Prostate gland (tissue), 2 donors: ENCODE results near the gene BOC.

Experiments used
- POLR2A ChIP-seq: fragments of 450-650 bp; IDR thresholded peaks from one replicate; pipeline ENCODE4 v1.6.1; 2016; ENCODE audit warnings: antibody characterized with exemption, mild to moderate bottlenecking
- POLR2AphosphoS5 ChIP-seq: sonication (generic); formaldehyde crosslinking; IDR thresholded peaks from one replicate; pipeline ENCODE4 v1.6.1; 2017; ENCODE audit warnings: antibody characterized with exemption
- TF ChIP-seq, protein P1 (sequence below), 4 experiments: fragments of 200-600 bp in 2 of 4; fragments of 450-650 bp in 2 of 4; sonication (generic) in 2 of 4; IDR thresholded peaks; 1 replicate in 3 of 4; 2 replicates in 1 of 4; pipeline ENCODE4 v1.5.1; 2016 to 2019; ENCODE audit warnings: antibody characterized with exemption in 4 of 4, mild to moderate bottlenecking in 2 of 4, moderate library complexity in 2 of 4

DNA sequence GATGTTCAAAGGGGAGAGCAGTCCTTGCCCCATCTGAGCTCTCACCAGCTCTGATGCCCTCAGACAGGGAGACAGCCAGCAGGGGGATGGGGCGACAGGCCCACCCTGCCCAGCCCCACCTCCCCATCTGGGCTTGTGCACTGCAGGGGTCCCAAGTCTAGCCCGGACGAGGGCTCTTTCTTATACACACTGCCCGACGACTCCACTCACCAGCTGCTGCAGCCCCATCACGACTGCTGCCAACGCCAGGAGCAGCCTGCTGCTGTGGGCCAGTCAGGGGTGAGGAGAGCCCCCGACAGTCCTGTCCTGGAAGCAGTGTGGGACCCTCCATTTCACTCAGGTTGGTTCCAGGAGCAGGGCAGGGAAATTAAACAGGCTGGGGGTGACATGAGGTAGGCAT, 73.9 kb downstream of the BOC start:
- TF ChIP-seq, protein P1, sequence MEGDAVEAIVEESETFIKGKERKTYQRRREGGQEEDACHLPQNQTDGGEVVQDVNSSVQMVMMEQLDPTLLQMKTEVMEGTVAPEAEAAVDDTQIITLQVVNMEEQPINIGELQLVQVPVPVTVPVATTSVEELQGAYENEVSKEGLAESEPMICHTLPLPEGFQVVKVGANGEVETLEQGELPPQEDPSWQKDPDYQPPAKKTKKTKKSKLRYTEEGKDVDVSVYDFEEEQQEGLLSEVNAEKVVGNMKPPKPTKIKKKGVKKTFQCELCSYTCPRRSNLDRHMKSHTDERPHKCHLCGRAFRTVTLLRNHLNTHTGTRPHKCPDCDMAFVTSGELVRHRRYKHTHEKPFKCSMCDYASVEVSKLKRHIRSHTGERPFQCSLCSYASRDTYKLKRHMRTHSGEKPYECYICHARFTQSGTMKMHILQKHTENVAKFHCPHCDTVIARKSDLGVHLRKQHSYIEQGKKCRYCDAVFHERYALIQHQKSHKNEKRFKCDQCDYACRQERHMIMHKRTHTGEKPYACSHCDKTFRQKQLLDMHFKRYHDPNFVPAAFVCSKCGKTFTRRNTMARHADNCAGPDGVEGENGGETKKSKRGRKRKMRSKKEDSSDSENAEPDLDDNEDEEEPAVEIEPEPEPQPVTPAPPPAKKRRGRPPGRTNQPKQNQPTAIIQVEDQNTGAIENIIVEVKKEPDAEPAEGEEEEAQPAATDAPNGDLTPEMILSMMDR (IDR thresholded peaks at IDR 0.05), result no peak
- TF ChIP-seq POLR2A (no peak), POLR2AphosphoS5 (no peak)
